GM12878 (cell line): ENCODE measurements around the gene SH2D6. TPM values are rescaled to one million over a fixed set of nuclear protein-coding genes. Genes with fewer than 3 reads are reported as not detected.

ENCODE experiments used
- BHLHE40 ChIP-seq, 2 experiments: fragments of 450-650 bp in 1 of 2; IDR thresholded peaks; 2 replicates each; pipeline ENCODE4 v1.6.1; 2011 to 2017; ENCODE audit warnings: low read depth in 2 of 2, borderline replicate concordance in 1 of 2, improper control_type of control experiment in 1 of 2, low read length in 1 of 2, mild to moderate bottlenecking in 1 of 2
- CBFB ChIP-seq: IDR thresholded peaks from 2 replicates; pipeline ENCODE4 v1.6.1; 2016; ENCODE audit warnings: antibody characterized with exemption, low read depth
- ETV6 ChIP-seq, 2 experiments: fragments of 450-650 bp in 1 of 2; IDR thresholded peaks in 1 of 2; conservative IDR thresholded peaks in 1 of 2; 2 replicates each; pipeline ENCODE4 v1.6.1; 2014; ENCODE audit warnings: antibody characterized with exemption in 1 of 2, borderline replicate concordance in 1 of 2, low read depth in 1 of 2, mild to moderate bottlenecking in 1 of 2, moderate library complexity in 1 of 2
- GABPA ChIP-seq: IDR thresholded peaks from 2 replicates; pipeline ENCODE4 v1.6.1; 2014; ENCODE audit warnings: antibody characterized with exemption, low read depth, mild to moderate bottlenecking, inconsistent platforms
- KLF5 ChIP-seq: fragments of 450-650 bp; IDR thresholded peaks from 2 replicates; pipeline ENCODE4 v1.6.1; 2014; ENCODE audit warnings: mild to moderate bottlenecking; ENCODE audit not compliant: partially characterized antibody
- MXI1 ChIP-seq: fragments of 150-350 bp; IDR thresholded peaks from 2 replicates; pipeline ENCODE4 v1.6.1; 2011; ENCODE audit warnings: low read depth, mild to moderate bottlenecking, inconsistent platforms, low read length, improper control_type of control experiment
- NR2F1 ChIP-seq: fragments of 450-650 bp; conservative IDR thresholded peaks from 2 replicates; pipeline ENCODE4 v1.6.1; 2017; ENCODE audit warnings: mild to moderate bottlenecking
- POLR2A ChIP-seq: IDR thresholded peaks from 2 replicates; pipeline ENCODE4 v1.6.1; 2011; ENCODE audit warnings: low read depth, mild to moderate bottlenecking, low read length
- POLR2AphosphoS5 ChIP-seq: IDR thresholded peaks from 2 replicates; pipeline ENCODE4 v1.6.1; 2011; ENCODE audit warnings: mild to moderate bottlenecking, low read length, inconsistent platforms
- RAD21 ChIP-seq: IDR thresholded peaks from 2 replicates; pipeline ENCODE4 v1.6.1; 2011; ENCODE audit warnings: mild to moderate bottlenecking, low read depth, low read length, moderate library complexity; ENCODE audit not compliant: insufficient read depth
- RELA ChIP-seq: fragments of 450-650 bp; IDR thresholded peaks from 2 replicates; pipeline ENCODE4 v1.8.0; 2014; ENCODE audit warnings: borderline replicate concordance; ENCODE audit not compliant: partially characterized antibody
- RUNX3 ChIP-seq: IDR thresholded peaks from 2 replicates; pipeline ENCODE4 v1.6.1; 2012; ENCODE audit warnings: low read length, inconsistent platforms
- SMC3 ChIP-seq: IDR thresholded peaks from 2 replicates; pipeline ENCODE4 v1.6.1; 2011; ENCODE audit warnings: low read length, improper control_type of control experiment, borderline replicate concordance
- SP1 ChIP-seq: IDR thresholded peaks from one replicate; pipeline ENCODE4 v1.6.1; 2011; ENCODE audit warnings: low read depth, low read length
- polyA plus RNA-seq, 11 experiments: library from polyadenylated mRNA; depleted of rRNA in 4 of 11; unstranded in 6 of 11; stranded (reverse) in 5 of 11; fragments of >200 nt; fragmentation: Nextera tagmentation in 4 of 11; fragmentation: Illumina TruSeq in 1 of 11; extraction: Ambion mirVana in 4 of 11; extraction: Trizol in 1 of 11; gene quantifications; 1 replicate in 1 of 11; 2 replicates in 10 of 11; pipeline versions ENCODE4 v1.2.1 to v1.2.3, GENCODE V29; 2011 to 2016; ENCODE audit warnings: inconsistent platforms in 2 of 11, missing spikeins in 2 of 11, low read depth in 1 of 11
- total RNA-seq, 4 experiments: library from RNA; depleted of rRNA in 3 of 4; stranded (reverse); fragments of >200 nt in 3 of 4; fragmentation: Illumina TruSeq in 1 of 4; extraction: Trizol in 1 of 4; gene quantifications; 2 replicates each; pipeline versions ENCODE4 v1.2.1 to v1.2.3, GENCODE V29; 2013 to 2021
- TF ChIP-seq, protein P1 (sequence below): fragments of 450-650 bp; IDR thresholded peaks from 2 replicates; pipeline ENCODE4 v1.6.1; 2018; ENCODE audit warnings: mild to moderate bottlenecking, low read depth, moderate library complexity; ENCODE audit not compliant: partially characterized antibody
- TF ChIP-seq, protein P2 (sequence below): fragments of 450-650 bp; IDR thresholded peaks from 2 replicates; pipeline ENCODE4 v1.6.1; 2017; ENCODE audit warnings: low read depth, mild to moderate bottlenecking, moderate library complexity
- TF ChIP-seq, protein P3 (sequence below): IDR thresholded peaks from 2 replicates; pipeline ENCODE4 v1.6.1; 2011; ENCODE audit warnings: borderline replicate concordance, low read depth, mild to moderate bottlenecking, moderate library complexity, low read length; ENCODE audit not compliant: insufficient read depth, poor library complexity, severe bottlenecking
- TF ChIP-seq, protein P4 (sequence below): fragments of 450-650 bp; IDR thresholded peaks from 2 replicates; pipeline ENCODE4 v1.6.1; 2017; ENCODE audit warnings: mild to moderate bottlenecking

The SH2D6 gene
- total and polyA plus RNA-seq, 10 of the 15 experiments (the other 5 are each of a cell fraction or from before 2014, with no cell fraction given), result 0.23 to 0.59 (median 0.34) TPM; not detected in 6

DNA sequence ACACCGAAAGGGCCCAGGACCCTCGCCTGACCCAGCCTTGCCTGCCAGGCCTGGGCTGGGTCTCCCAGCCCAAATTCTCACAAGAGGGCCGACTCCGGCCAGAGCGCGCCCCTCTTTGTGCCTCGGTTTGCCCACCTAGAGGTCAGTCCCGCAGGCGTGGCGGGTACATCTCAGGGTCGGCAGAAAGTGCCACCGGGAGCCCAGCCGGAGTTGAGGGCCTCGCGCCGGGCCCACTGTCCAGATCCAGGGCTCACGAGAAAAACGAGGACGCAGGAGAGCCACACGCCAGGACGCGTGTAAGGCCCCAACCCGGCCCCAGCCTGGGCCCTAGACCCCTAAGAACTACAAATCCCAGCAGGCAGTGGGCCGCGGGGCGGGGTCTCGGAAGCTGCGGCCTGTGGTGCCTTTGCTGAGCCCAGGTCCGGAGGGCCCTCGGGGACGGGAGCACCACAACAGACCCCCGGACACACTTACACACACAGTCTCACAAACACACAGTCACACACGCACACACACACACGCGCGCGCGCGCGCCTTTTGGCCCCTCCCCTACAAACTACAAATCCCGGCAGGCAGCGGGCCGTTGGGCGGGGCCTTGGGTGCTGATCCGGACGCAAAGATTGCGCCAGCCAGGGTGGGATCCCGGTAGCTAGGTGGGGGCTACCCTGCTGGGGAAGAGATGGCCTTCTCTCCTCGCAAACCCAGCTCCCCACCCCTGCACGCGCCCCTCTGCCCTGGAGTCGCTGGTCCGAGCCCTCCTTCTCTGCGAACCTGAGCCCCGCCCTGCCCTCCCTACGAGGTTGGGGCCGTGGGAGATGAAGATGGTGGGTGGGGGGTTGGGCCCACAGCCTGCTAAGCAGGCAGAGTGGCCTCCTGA is at the start of gene SH2D6 (continued):
- TF ChIP-seq MXI1 (0 out of 2 replicates have a peak, but pooled peaks have one; percentile 6), ETV6 (conservative IDR thresholded peaks at IDR 0.05 in 1 of 2, IDR thresholded peaks at IDR 0.05 in 1 of 2; ENCODE audit: borderline replicate concordance in 1 of 2, low read depth in 1 of 2) (no peak), SMC3 (no peak), GABPA (0 out of 2 replicates have a peak, but pooled peaks have one; percentile 59), POLR2AphosphoS5 (peak; percentile 39; the same call in 1 of the 2 replicates), SP1 (peak; percentile 68), NR2F1 (peak; percentile 30; the same call in 1 of the 2 replicates), KLF5 (peak; percentile 76), RUNX3 (peak; percentile 58), BHLHE40 (IDR thresholded peaks at IDR 0.05; ENCODE audit: borderline replicate concordance in 1 of 2, low read depth in 2 of 2, low read length in 1 of 2) (0 out of 4 replicates have a peak, but pooled peaks of 1 of the 2 experiments have one; percentile 25), POLR2A (peak; percentile 82), RAD21 (no peak), RELA (peak; percentile 68), CBFB (peak; percentile 58; the same call in 1 of the 2 replicates)
- TF ChIP-seq, protein P1, sequence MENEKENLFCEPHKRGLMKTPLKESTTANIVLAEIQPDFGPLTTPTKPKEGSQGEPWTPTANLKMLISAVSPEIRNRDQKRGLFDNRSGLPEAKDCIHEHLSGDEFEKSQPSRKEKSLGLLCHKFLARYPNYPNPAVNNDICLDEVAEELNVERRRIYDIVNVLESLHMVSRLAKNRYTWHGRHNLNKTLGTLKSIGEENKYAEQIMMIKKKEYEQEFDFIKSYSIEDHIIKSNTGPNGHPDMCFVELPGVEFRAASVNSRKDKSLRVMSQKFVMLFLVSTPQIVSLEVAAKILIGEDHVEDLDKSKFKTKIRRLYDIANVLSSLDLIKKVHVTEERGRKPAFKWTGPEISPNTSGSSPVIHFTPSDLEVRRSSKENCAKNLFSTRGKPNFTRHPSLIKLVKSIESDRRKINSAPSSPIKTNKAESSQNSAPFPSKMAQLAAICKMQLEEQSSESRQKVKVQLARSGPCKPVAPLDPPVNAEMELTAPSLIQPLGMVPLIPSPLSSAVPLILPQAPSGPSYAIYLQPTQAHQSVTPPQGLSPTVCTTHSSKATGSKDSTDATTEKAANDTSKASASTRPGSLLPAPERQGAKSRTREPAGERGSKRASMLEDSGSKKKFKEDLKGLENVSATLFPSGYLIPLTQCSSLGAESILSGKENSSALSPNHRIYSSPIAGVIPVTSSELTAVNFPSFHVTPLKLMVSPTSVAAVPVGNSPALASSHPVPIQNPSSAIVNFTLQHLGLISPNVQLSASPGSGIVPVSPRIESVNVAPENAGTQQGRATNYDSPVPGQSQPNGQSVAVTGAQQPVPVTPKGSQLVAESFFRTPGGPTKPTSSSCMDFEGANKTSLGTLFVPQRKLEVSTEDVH, result peak; percentile 45
- TF ChIP-seq, protein P2, sequence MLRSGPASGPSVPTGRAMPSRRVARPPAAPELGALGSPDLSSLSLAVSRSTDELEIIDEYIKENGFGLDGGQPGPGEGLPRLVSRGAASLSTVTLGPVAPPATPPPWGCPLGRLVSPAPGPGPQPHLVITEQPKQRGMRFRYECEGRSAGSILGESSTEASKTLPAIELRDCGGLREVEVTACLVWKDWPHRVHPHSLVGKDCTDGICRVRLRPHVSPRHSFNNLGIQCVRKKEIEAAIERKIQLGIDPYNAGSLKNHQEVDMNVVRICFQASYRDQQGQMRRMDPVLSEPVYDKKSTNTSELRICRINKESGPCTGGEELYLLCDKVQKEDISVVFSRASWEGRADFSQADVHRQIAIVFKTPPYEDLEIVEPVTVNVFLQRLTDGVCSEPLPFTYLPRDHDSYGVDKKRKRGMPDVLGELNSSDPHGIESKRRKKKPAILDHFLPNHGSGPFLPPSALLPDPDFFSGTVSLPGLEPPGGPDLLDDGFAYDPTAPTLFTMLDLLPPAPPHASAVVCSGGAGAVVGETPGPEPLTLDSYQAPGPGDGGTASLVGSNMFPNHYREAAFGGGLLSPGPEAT, result peak; percentile 45; the same call in 1 of the 2 replicates
- TF ChIP-seq, protein P3, sequence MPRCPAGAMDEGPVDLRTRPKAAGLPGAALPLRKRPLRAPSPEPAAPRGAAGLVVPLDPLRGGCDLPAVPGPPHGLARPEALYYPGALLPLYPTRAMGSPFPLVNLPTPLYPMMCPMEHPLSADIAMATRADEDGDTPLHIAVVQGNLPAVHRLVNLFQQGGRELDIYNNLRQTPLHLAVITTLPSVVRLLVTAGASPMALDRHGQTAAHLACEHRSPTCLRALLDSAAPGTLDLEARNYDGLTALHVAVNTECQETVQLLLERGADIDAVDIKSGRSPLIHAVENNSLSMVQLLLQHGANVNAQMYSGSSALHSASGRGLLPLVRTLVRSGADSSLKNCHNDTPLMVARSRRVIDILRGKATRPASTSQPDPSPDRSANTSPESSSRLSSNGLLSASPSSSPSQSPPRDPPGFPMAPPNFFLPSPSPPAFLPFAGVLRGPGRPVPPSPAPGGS, result no peak
- TF ChIP-seq, protein P4, sequence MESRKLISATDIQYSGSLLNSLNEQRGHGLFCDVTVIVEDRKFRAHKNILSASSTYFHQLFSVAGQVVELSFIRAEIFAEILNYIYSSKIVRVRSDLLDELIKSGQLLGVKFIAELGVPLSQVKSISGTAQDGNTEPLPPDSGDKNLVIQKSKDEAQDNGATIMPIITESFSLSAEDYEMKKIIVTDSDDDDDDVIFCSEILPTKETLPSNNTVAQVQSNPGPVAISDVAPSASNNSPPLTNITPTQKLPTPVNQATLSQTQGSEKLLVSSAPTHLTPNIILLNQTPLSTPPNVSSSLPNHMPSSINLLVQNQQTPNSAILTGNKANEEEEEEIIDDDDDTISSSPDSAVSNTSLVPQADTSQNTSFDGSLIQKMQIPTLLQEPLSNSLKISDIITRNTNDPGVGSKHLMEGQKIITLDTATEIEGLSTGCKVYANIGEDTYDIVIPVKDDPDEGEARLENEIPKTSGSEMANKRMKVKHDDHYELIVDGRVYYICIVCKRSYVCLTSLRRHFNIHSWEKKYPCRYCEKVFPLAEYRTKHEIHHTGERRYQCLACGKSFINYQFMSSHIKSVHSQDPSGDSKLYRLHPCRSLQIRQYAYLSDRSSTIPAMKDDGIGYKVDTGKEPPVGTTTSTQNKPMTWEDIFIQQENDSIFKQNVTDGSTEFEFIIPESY, result peak; percentile 16; the same call in 1 of the 2 replicates
